Ascending aorta (tissue), 2 donors: Measurements from ENCODE around the gene MTA3. TPM values are rescaled to one million over a fixed set of nuclear protein-coding genes. Genes with fewer than 3 reads are reported as not detected.

Experiments used
- DNase-seq, 2 donors: peaks; one replicate each; pipeline ENCODE4 v3.0.0-alpha.2; 2019; ENCODE audit warnings: low spot score in 2 of 2
- H3K27ac ChIP-seq, 2 donors: fragments of 200-600 bp; sonication (generic); one replicate each; pipeline ENCODE4 v1.5.1; 2016 to 2017; ENCODE audit warnings: mild to moderate bottlenecking in 1 of 2
- H3K27me3 ChIP-seq: fragments of 200-600 bp; sonication (generic); one replicate; pipeline ENCODE4 v1.5.1; 2017
- H3K36me3 ChIP-seq, 2 donors: fragments of 200-600 bp; sonication (generic); one replicate each; pipeline ENCODE4 v1.5.1; 2016
- H3K4me1 ChIP-seq, 2 donors: fragments of 200-600 bp; sonication (generic); one replicate each; pipeline ENCODE4 v1.5.1; 2016 to 2017; ENCODE audit warnings: mild to moderate bottlenecking in 1 of 2
- H3K4me3 ChIP-seq, 2 donors: fragments of 200-600 bp; sonication (generic); one replicate each; pipeline ENCODE4 v1.5.1; 2016 to 2017; ENCODE audit warnings: mild to moderate bottlenecking in 1 of 2
- H3K9me3 ChIP-seq, 2 donors: fragments of 200-600 bp; sonication (generic); one replicate each; pipeline ENCODE4 v1.5.1; 2016
- intact Hi-C: fragments of 100-400 bp; cut with DNase I; formaldehyde crosslinking; loops from one replicate; pipeline ENCODE4 v1.15.1; 2023
- total RNA-seq: library from RNA; depleted of rRNA; stranded (reverse); fragments of >200 nt; gene quantifications from one replicate; pipeline ENCODE4 v1.1.0, GENCODE V29; 2016
- TF ChIP-seq, protein P1 (sequence below), 3 experiments: fragments of 200-600 bp in 2 of 3; fragments of 450-650 bp in 1 of 3; sonication (generic) in 2 of 3; IDR thresholded peaks; one replicate each; pipeline ENCODE4 v1.5.1; 2016 to 2019; ENCODE audit warnings: antibody characterized with exemption in 3 of 3, mild to moderate bottlenecking in 1 of 3, moderate library complexity in 1 of 3

Gene MTA3
- total RNA-seq, 1 donor from 2014 or later = 59.2 TPM

- Histone ChIP-seq H3K9me3 (no peaks in the 10 kb centered on the region), H3K27ac (no peak overlapping the region), H3K4me1 (peaks cover 0 to 18% of the 10 kb centered on the region in 2 donors), H3K36me3 (peaks cover 0 to under 1% of the 10 kb centered on the region in 2 donors), H3K4me3 (no peak overlapping the region), H3K27me3 (no peaks in the 10 kb centered on the region)
- no peak for DNase-seq
- intact Hi-C loops = no loop called here
- TF ChIP-seq, protein P1, sequence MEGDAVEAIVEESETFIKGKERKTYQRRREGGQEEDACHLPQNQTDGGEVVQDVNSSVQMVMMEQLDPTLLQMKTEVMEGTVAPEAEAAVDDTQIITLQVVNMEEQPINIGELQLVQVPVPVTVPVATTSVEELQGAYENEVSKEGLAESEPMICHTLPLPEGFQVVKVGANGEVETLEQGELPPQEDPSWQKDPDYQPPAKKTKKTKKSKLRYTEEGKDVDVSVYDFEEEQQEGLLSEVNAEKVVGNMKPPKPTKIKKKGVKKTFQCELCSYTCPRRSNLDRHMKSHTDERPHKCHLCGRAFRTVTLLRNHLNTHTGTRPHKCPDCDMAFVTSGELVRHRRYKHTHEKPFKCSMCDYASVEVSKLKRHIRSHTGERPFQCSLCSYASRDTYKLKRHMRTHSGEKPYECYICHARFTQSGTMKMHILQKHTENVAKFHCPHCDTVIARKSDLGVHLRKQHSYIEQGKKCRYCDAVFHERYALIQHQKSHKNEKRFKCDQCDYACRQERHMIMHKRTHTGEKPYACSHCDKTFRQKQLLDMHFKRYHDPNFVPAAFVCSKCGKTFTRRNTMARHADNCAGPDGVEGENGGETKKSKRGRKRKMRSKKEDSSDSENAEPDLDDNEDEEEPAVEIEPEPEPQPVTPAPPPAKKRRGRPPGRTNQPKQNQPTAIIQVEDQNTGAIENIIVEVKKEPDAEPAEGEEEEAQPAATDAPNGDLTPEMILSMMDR (IDR thresholded peaks at IDR 0.05) = no peak
Observed at GRCh38 chr2:42752314-42752713, 183.9 kb downstream of the MTA3 start.

DNA sequence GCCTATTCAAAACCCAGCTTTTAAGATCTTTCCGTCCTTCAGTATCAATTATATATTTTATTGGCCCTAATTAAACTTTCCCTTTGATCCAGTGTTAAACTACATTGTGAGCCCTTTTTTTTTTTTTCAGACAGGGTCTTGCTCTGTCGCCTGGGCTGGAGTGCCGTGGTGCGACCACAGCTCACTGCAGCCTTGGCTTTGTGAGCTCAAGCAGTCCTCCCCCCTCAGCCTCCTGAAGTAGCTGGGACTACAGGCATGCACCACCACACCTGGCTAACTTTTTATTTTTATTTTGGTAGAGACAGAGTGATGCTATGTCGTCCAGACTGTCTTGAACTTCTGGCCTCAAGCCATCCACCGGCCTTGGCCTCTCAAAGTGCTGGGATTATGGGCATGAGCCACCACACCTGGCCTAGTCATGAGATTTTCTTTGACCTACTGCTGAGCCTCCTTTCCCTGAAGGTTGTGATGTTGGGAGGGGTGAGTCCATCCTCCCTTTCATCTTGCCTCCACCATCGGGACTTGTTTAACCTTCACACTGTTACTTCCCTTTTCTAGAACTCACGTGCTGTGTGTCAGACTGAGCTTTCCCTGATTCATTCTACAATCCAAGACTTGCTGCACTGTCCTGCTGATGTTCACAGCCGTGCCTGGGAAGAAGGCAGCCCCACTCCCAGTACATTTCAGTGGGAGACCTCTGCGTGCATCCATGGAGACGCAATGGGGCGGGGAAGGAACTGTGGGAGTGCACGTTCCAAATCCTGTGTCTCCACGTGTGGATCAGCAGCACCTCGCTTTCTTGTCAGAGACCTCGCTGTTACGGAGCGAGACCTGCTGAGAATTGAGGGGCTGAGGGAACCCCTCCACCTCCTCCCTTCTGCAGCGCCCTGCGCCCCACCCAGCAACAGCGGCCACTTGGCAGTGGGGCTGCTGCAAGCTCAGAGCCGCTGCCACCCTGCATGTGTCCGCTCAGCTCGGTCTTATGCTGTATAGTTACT lies 184.7 kb downstream of the MTA3 start:
- no peaks in the 10 kb centered on the region for H3K27me3 ChIP-seq
- DNase-seq = no peak
- no peaks in the 10 kb centered on the region for H3K36me3 ChIP-seq
- no peak overlapping the region for H3K27ac ChIP-seq
- H3K4me3 ChIP-seq = no peak overlapping the region
- H3K9me3 ChIP-seq = no peaks in the 10 kb centered on the region
- TF ChIP-seq, protein P1 (IDR thresholded peaks at IDR 0.05) = no peak
- intact Hi-C loops = no loop called here
- H3K4me1 ChIP-seq = peaks cover 0 to 18% of the 10 kb centered on the region in 2 donors

DNA sequence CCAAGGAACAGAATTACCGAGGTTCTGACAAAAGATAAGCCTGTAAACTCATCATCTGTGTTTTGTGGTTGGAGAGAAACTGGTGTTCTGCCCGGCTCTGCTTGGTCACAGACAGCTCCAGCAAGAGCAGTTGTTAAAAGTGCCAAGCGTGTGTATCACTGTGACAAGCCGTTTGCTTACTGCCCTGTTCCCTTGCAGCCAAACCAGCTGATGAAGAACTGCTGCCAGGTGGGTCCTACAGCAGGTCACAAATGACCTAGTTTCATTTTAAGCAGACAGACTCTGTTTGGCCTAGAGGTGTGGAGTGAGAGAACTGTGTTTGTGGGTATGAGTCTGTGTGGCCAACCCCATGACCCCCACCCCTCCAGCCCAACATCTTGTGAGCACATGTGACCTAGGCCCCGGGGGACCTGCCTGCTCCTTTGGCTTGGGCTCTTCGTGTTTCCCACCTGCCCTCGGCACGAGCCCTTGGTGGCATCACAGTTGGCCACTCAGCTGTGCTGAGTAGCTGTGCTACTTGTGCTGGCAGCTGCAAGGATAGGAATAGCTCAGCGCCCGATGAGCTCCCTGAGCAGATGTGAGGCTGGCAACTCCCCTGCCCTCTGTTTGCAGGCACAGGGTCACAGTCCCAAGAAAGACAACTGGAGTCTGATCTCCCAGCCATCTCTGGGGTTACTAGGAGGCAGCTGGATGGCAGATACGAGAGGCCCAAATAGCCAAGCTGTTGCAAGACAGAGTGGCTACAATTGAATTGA lies 185.8 kb downstream of the MTA3 start:
- Histone ChIP-seq H3K4me3 (no peak overlapping the region), H3K9me3 (no peaks in the 10 kb centered on the region), H3K36me3 (no peaks in the 10 kb centered on the region), H3K4me1 (peaks cover 0 to 18% of the 10 kb centered on the region in 2 donors), H3K27me3 (no peaks in the 10 kb centered on the region), H3K27ac (peak overlapping the region; percentile 18 to 19)
- intact Hi-C loops = no loop called here
- no peak for DNase-seq
- TF ChIP-seq, protein P1 (IDR thresholded peaks at IDR 0.05) = no peak

DNA sequence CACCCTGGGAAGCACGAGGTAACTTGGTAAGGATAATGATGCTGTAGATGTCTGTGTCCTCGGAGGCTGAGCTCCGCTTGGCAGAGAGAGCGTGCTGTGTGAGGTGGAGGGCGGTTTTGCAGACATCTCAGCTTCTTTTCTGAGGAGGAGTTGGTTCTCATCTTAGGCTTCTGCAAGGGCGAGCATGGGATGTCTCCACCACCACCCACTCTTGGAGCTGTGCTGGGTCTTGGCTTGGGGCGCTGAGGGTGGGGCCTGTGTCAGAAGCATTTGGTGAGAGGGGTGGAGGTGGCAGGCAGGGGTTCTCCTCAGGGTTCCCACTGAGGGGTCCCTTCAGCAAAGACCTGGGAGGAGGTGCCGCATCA lies 186.3 kb downstream of the MTA3 start:
- no peak overlapping the region for H3K4me3 ChIP-seq
- intact Hi-C loops = no loop called here
- H3K9me3 ChIP-seq = no peaks in the 10 kb centered on the region
- H3K36me3 ChIP-seq = no peaks in the 10 kb centered on the region
- H3K27ac ChIP-seq = peak overlapping the region; percentile 18 to 19
- H3K4me1 ChIP-seq = peaks cover 0 to 18% of the 10 kb centered on the region in 2 donors
- TF ChIP-seq, protein P1 (IDR thresholded peaks at IDR 0.05) = no peak
- no peak for DNase-seq
- H3K27me3 ChIP-seq = no peaks in the 10 kb centered on the region

GRCh38 chr2:42755191-42755880 lies 186.9 kb downstream of the MTA3 start:
- intact Hi-C loops = no loop called here
- Histone ChIP-seq H3K36me3 (no peaks in the 10 kb centered on the region), H3K4me3 (no peak overlapping the region), H3K4me1 (peaks cover 0 to 18% of the 10 kb centered on the region in 2 donors), H3K9me3 (no peaks in the 10 kb centered on the region), H3K27me3 (no peaks in the 10 kb centered on the region), H3K27ac (peak overlapping the region; percentile 18 to 19)
- TF ChIP-seq, protein P1 (IDR thresholded peaks at IDR 0.05) = no peak
- DNase-seq = no peak
